Keratinocyte (primary cell): ENCODE results near the gene ZNF418. TPM values are rescaled to one million over a fixed set of nuclear protein-coding genes. Genes with fewer than 3 reads are reported as not detected.
"Not testable (repeated sequence)": the region's sequence is repeated elsewhere in the genome, so short reads cannot be mapped to it uniquely, and the experiment has no call there.

Experiments
- DNase-seq: peaks from one replicate; pipeline ENCODE4 v3.0.0-alpha.2; 2011; ENCODE audit warnings: low read depth, missing footprints, low spot score
- FAIRE-seq: peaks from 2 replicates; lab custom pipeline; 2011; peaks lifted over from hg19 to GRCh38; lab: Jason Lieb, UNC
- H2AFZ ChIP-seq: 2 replicates; pipeline ENCODE4 v1.6.0; 2012; ENCODE audit warnings: low read length, control low read depth, inconsistent platforms; ENCODE audit not compliant: control insufficient read depth
- H3K27ac ChIP-seq: 2 replicates; pipeline ENCODE4 v1.5.1; 2011; ENCODE audit warnings: low read length; ENCODE audit not compliant: control insufficient read depth, insufficient read depth
- H3K27me3 ChIP-seq: 3 replicates; pipeline ENCODE4 v1.6.0; 2011; ENCODE audit warnings: low read length; ENCODE audit not compliant: control insufficient read depth, insufficient read depth; ENCODE audit errors: extremely low read depth
- H3K36me3 ChIP-seq, 2 experiments: 2 replicates in 1 of 2; 3 replicates in 1 of 2; pipeline ENCODE4 v1.5.1; 2011; ENCODE audit warnings: low read length in 2 of 2, mild to moderate bottlenecking in 1 of 2; ENCODE audit not compliant: control insufficient read depth in 2 of 2, insufficient read depth in 2 of 2; ENCODE audit errors: extremely low read depth in 1 of 2
- H3K4me1 ChIP-seq: 3 replicates; pipeline ENCODE4 v1.5.1; 2011; ENCODE audit warnings: low read length; ENCODE audit not compliant: control insufficient read depth, insufficient read depth; ENCODE audit errors: extremely low read depth
- H3K4me2 ChIP-seq: 3 replicates; pipeline ENCODE4 v1.6.0; 2011; ENCODE audit warnings: low read depth, low read length; ENCODE audit not compliant: control insufficient read depth, insufficient read depth; ENCODE audit errors: extremely low read depth
- H3K4me3 ChIP-seq, 3 experiments: fragments of 200-600 bp in 1 of 3; sonication (generic) in 1 of 3; 2 replicates in 2 of 3; 3 replicates in 1 of 3; pipeline ENCODE4 v1.5.1; 2011 to 2016; ENCODE audit warnings: low read length in 3 of 3, mild to moderate bottlenecking in 3 of 3, control low read depth in 2 of 3, inconsistent platforms in 1 of 3, low read depth in 1 of 3, mixed read lengths in 1 of 3, mixed run types in 1 of 3, moderate library complexity in 1 of 3; ENCODE audit not compliant: control insufficient read depth in 2 of 3, insufficient read depth in 2 of 3; ENCODE audit errors: extremely low read depth in 1 of 3
- H3K79me2 ChIP-seq: 2 replicates; pipeline ENCODE4 v1.6.0; 2012; ENCODE audit warnings: low read length; ENCODE audit not compliant: control insufficient read depth, insufficient read depth
- H3K9ac ChIP-seq: 3 replicates; pipeline ENCODE4 v1.6.0; 2011; ENCODE audit warnings: low read length; ENCODE audit not compliant: control insufficient read depth, insufficient read depth; ENCODE audit errors: extremely low read depth
- H3K9me1 ChIP-seq: 3 replicates; pipeline ENCODE4 v1.6.0; 2011; ENCODE audit warnings: low read length; ENCODE audit not compliant: control insufficient read depth, insufficient read depth; ENCODE audit errors: extremely low read depth
- H3K9me3 ChIP-seq: 2 replicates; pipeline ENCODE4 v1.5.1; 2012; ENCODE audit warnings: low read depth, low read length; ENCODE audit not compliant: control insufficient read depth
- H4K20me1 ChIP-seq: 3 replicates; pipeline ENCODE4 v1.6.0; 2011; ENCODE audit warnings: low read length; ENCODE audit not compliant: control insufficient read depth, insufficient read depth; ENCODE audit errors: extremely low read depth
- EZH2 ChIP-seq: IDR thresholded peaks from one replicate; pipeline ENCODE4 v1.6.1; 2012; ENCODE audit warnings: inconsistent platforms, mild to moderate bottlenecking, low read length, moderate library complexity
- dilution Hi-C: fragments of 300-500 bp; cut with MboI; formaldehyde crosslinking; loops from one replicate; pipeline ENCODE4 v1.7.0; 2020; ENCODE audit warnings: low sequenced_read_pairs; ENCODE audit not compliant: extremely low pct_ligation_motif_present
- polyA plus RNA-seq, 5 experiments: library from polyadenylated mRNA; depleted of rRNA in 3 of 5; stranded (reverse) in 3 of 5; stranded (forward) in 1 of 5; unstranded in 1 of 5; fragments of >200 nt; gene quantifications; 1 replicate in 1 of 5; 2 replicates in 3 of 5; 3 replicates in 1 of 5; pipeline versions ENCODE4 v1.2.1 to v1.2.3, GENCODE V29; 2011 to 2012; ENCODE audit warnings: missing spikeins in 2 of 5, low read depth in 1 of 5, low replicate concordance in 1 of 5
- TF ChIP-seq, protein P1 (sequence below), 3 experiments: IDR thresholded peaks in 1 of 3; conservative IDR thresholded peaks in 1 of 3; optimal IDR thresholded peaks in 1 of 3; 2 replicates in 2 of 3; 3 replicates in 1 of 3; pipeline versions ENCODE3 to v1.5.1; 2011; ENCODE audit warnings: low read length in 3 of 3, mild to moderate bottlenecking in 3 of 3, moderate library complexity in 2 of 3, control low read depth in 1 of 3, inconsistent platforms in 1 of 3; ENCODE audit not compliant: insufficient read depth in 2 of 3; ENCODE audit errors: extremely low read depth in 1 of 3

Gene ZNF418
- polyA plus RNA-seq, 1 donor (not counting 4 experiments of a cell fraction or from before 2014, with no cell fraction given), result 2.9 TPM

- H3K9me3 ChIP-seq, result no peaks in the 10 kb centered on the region
- H3K9ac ChIP-seq, result no peak overlapping the region
- dilution Hi-C loops, result no loop called here
- no peak overlapping the region for H2AFZ ChIP-seq
- no peaks in the 10 kb centered on the region for H3K79me2 ChIP-seq
- H4K20me1 ChIP-seq, result no peaks in the 10 kb centered on the region
- no peak overlapping the region for H3K4me2 ChIP-seq
- no peak for TF ChIP-seq EZH2
- TF ChIP-seq, protein P1, sequence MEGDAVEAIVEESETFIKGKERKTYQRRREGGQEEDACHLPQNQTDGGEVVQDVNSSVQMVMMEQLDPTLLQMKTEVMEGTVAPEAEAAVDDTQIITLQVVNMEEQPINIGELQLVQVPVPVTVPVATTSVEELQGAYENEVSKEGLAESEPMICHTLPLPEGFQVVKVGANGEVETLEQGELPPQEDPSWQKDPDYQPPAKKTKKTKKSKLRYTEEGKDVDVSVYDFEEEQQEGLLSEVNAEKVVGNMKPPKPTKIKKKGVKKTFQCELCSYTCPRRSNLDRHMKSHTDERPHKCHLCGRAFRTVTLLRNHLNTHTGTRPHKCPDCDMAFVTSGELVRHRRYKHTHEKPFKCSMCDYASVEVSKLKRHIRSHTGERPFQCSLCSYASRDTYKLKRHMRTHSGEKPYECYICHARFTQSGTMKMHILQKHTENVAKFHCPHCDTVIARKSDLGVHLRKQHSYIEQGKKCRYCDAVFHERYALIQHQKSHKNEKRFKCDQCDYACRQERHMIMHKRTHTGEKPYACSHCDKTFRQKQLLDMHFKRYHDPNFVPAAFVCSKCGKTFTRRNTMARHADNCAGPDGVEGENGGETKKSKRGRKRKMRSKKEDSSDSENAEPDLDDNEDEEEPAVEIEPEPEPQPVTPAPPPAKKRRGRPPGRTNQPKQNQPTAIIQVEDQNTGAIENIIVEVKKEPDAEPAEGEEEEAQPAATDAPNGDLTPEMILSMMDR (optimal IDR thresholded peaks at IDR 0.05 in 1 of 3, IDR thresholded peaks at IDR 0.05 in 1 of 3, conservative IDR thresholded peaks at IDR 0.05 in 1 of 3; ENCODE audit: extremely low read depth in 1 of 3, insufficient read depth in 2 of 3, low read length in 3 of 3), result no peak
- H3K9me1 ChIP-seq, result no peaks in the 10 kb centered on the region
- H3K4me3 ChIP-seq, result no peak overlapping the region
- peaks cover 0 to 3% of the 10 kb centered on the region in 2 experiments for H3K36me3 ChIP-seq
- no peak overlapping the region for H3K27ac ChIP-seq
- DNase-seq, result no peak
- no peaks in the 10 kb centered on the region for H3K27me3 ChIP-seq
- FAIRE-seq, result no peak
- no peaks in the 10 kb centered on the region for H3K4me1 ChIP-seq
Measured at GRCh38 chr19:57903618-57904184, 31.5 kb downstream of the ZNF418 start.

DNA sequence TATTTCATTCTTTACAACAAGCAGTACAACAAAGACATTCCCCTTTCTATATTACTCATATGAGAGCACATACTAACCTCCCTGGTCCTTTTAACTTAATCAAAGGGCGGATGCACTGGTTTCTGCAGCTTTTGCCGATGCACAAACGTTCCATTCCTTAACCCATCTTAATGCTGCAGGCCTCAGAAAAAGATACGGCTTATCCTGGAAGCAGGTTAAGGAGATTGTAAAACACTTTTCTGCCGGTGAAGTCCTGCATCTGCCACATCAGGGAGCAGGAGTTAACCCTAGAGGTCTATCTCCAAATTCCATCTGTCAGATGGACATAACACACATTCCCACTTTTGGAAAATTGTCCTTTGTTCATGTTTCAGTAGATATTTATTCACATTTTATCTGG is 34.9 kb downstream of the ZNF418 start:
- TF ChIP-seq EZH2, result no peak
- TF ChIP-seq, protein P1 (optimal IDR thresholded peaks at IDR 0.05 in 1 of 3, IDR thresholded peaks at IDR 0.05 in 1 of 3, conservative IDR thresholded peaks at IDR 0.05 in 1 of 3; ENCODE audit: extremely low read depth in 1 of 3, insufficient read depth in 2 of 3, low read length in 3 of 3), result no peak
- H3K79me2 ChIP-seq, result no peaks in the 10 kb centered on the region
- FAIRE-seq (no peak), DNase-seq (no peak)
- no peak overlapping the region for H3K27ac ChIP-seq
- dilution Hi-C loops, result no loop called here
- H3K4me1 ChIP-seq, result no peaks in the 10 kb centered on the region
- H2AFZ ChIP-seq, result no peak overlapping the region
- no peaks in the 10 kb centered on the region for H4K20me1 ChIP-seq
- no peaks in the 10 kb centered on the region for H3K36me3 ChIP-seq
- no peaks in the 10 kb centered on the region for H3K9me1 ChIP-seq
- H3K27me3 ChIP-seq, result no peaks in the 10 kb centered on the region
- no peak overlapping the region for H3K9ac ChIP-seq
- H3K4me3 ChIP-seq, result no peak overlapping the region
- no peak overlapping the region for H3K4me2 ChIP-seq
- H3K9me3 ChIP-seq, result no peaks in the 10 kb centered on the region

- dilution Hi-C loops, H3K9ac ChIP-seq, H3K36me3 ChIP-seq, FAIRE-seq, H3K27ac ChIP-seq, H3K4me2 ChIP-seq, DNase-seq, H3K4me3 ChIP-seq, H4K20me1 ChIP-seq, H3K4me1 ChIP-seq, H3K9me3 ChIP-seq, H3K9me1 ChIP-seq, H2AFZ ChIP-seq, H3K27me3 ChIP-seq: not testable (repeated sequence)
- peaks cover 29% of the 10 kb centered on the region for H3K79me2 ChIP-seq
Measured at GRCh38 chr19:57890706-57891105, 44.5 kb downstream of the ZNF418 start.
